ENCODE measurements around the gene PLA2G4F. TPM values are rescaled to one million over a fixed set of nuclear protein-coding genes. Genes with fewer than 3 reads are reported as not detected.

The PLA2G4F gene
- total RNA-seq, 1 donor: not detected

- Histone ChIP-seq H3K27me3 (ENCODE audit: insufficient read depth, low read length) (no peaks in the 10 kb centered on the region), H3K4me1 (ENCODE audit: insufficient read depth, low read length) (peaks cover 4% of the 10 kb centered on the region), H3K4me2 (ENCODE audit: insufficient read depth, low read length) (no peak overlapping the region), H3K27ac (ENCODE audit: low read depth, low read length) (no peak overlapping the region), H3K4me3 (ENCODE audit: insufficient read depth, low read length) (no peak overlapping the region), H4K20me1 (ENCODE audit: insufficient read depth, low read length) (peaks cover 18% of the 10 kb centered on the region), H3K79me2 (ENCODE audit: insufficient read depth, low read length) (peaks cover 62% of the 10 kb centered on the region), H3K36me3 (ENCODE audit: insufficient read depth, low read length) (peaks cover 17% of the 10 kb centered on the region), H3K9me3 (ENCODE audit: low read depth, low read length) (no peaks in the 10 kb centered on the region), H2AFZ (ENCODE audit: low read length) (no peak overlapping the region)
- no peak for DNase-seq (ENCODE audit: insufficient read length, low spot score, missing footprints)
- no peak for TF ChIP-seq CTCF (IDR thresholded peaks at IDR 0.05; ENCODE audit: extremely low read depth, low read depth, low read length)
Observed at GRCh38 chr15:42201801-42202200, 45.4 kb upstream of the PLA2G4F start.

- peaks cover 2% of the 10 kb centered on the region for H3K4me1 ChIP-seq (ENCODE audit: insufficient read depth, low read length)
- peaks cover 10% of the 10 kb centered on the region for H4K20me1 ChIP-seq (ENCODE audit: insufficient read depth, low read length)
- no peaks in the 10 kb centered on the region for H3K9me3 ChIP-seq (ENCODE audit: low read depth, low read length)
- H3K4me2 ChIP-seq (ENCODE audit: insufficient read depth, low read length): no peak overlapping the region
- TF ChIP-seq CTCF (IDR thresholded peaks at IDR 0.05; ENCODE audit: extremely low read depth, low read depth, low read length): no peak
- H3K27ac ChIP-seq (ENCODE audit: low read depth, low read length): no peak overlapping the region
- H3K4me3 ChIP-seq (ENCODE audit: insufficient read depth, low read length): no peak overlapping the region
- peaks cover 17% of the 10 kb centered on the region for H3K36me3 ChIP-seq (ENCODE audit: insufficient read depth, low read length)
- peaks cover 49% of the 10 kb centered on the region for H3K79me2 ChIP-seq (ENCODE audit: insufficient read depth, low read length)
- H2AFZ ChIP-seq (ENCODE audit: low read length): no peak overlapping the region
- no peaks in the 10 kb centered on the region for H3K27me3 ChIP-seq (ENCODE audit: insufficient read depth, low read length)
- DNase-seq (ENCODE audit: insufficient read length, low spot score, missing footprints): no peak
Observed at GRCh38 chr15:42199126-42199525, 42.7 kb upstream of the PLA2G4F start.

GRCh38 chr15:42198516-42198915, 42.1 kb upstream of the PLA2G4F start:
- Histone ChIP-seq H3K4me1 (ENCODE audit: insufficient read depth, low read length) (peaks cover 5% of the 10 kb centered on the region), H3K79me2 (ENCODE audit: insufficient read depth, low read length) (peaks cover 48% of the 10 kb centered on the region), H3K36me3 (ENCODE audit: insufficient read depth, low read length) (peaks cover 17% of the 10 kb centered on the region), H3K4me2 (ENCODE audit: insufficient read depth, low read length) (no peak overlapping the region), H3K9me3 (ENCODE audit: low read depth, low read length) (no peaks in the 10 kb centered on the region), H3K4me3 (ENCODE audit: insufficient read depth, low read length) (no peak overlapping the region), H3K27ac (ENCODE audit: low read depth, low read length) (no peak overlapping the region), H3K27me3 (ENCODE audit: insufficient read depth, low read length) (no peaks in the 10 kb centered on the region), H4K20me1 (ENCODE audit: insufficient read depth, low read length) (peaks cover 11% of the 10 kb centered on the region), H2AFZ (ENCODE audit: low read length) (no peak overlapping the region)
- no peak for TF ChIP-seq CTCF (IDR thresholded peaks at IDR 0.05; ENCODE audit: extremely low read depth, low read depth, low read length)
- no peak for DNase-seq (ENCODE audit: insufficient read length, low spot score, missing footprints)

GRCh38 chr15:42194513-42194912, 38.1 kb upstream of the PLA2G4F start:
- H3K79me2 ChIP-seq (ENCODE audit: insufficient read depth, low read length): peaks cover 26% of the 10 kb centered on the region
- TF ChIP-seq CTCF (IDR thresholded peaks at IDR 0.05; ENCODE audit: extremely low read depth, low read depth, low read length): no peak
- H3K4me3 ChIP-seq (ENCODE audit: insufficient read depth, low read length): no peak overlapping the region
- H3K36me3 ChIP-seq (ENCODE audit: insufficient read depth, low read length): peaks cover 39% of the 10 kb centered on the region
- peaks cover 5% of the 10 kb centered on the region for H4K20me1 ChIP-seq (ENCODE audit: insufficient read depth, low read length)
- no peaks in the 10 kb centered on the region for H3K27me3 ChIP-seq (ENCODE audit: insufficient read depth, low read length)
- peak; percentile 3 for DNase-seq (ENCODE audit: insufficient read length, low spot score, missing footprints)
- no peak overlapping the region for H2AFZ ChIP-seq (ENCODE audit: low read length)
- H3K4me1 ChIP-seq (ENCODE audit: insufficient read depth, low read length): peaks cover 5% of the 10 kb centered on the region
- H3K4me2 ChIP-seq (ENCODE audit: insufficient read depth, low read length): no peak overlapping the region
- no peak overlapping the region for H3K27ac ChIP-seq (ENCODE audit: low read depth, low read length)
- no peaks in the 10 kb centered on the region for H3K9me3 ChIP-seq (ENCODE audit: low read depth, low read length)
